Activated CD8-positive, alpha-beta memory T cell treated with anti-CD3 and anti-CD28 coated beads, Interleukin-2, amount 50 U/mL, for 1 hour (primary cell): ENCODE data around the gene KIAA0513.

ENCODE experiments used
- DNase-seq: peaks from one replicate; pipeline ENCODE4 v3.0.0-alpha.2; 2020; ENCODE audit errors: extremely low read depth

Gene KIAA0513

DNA sequence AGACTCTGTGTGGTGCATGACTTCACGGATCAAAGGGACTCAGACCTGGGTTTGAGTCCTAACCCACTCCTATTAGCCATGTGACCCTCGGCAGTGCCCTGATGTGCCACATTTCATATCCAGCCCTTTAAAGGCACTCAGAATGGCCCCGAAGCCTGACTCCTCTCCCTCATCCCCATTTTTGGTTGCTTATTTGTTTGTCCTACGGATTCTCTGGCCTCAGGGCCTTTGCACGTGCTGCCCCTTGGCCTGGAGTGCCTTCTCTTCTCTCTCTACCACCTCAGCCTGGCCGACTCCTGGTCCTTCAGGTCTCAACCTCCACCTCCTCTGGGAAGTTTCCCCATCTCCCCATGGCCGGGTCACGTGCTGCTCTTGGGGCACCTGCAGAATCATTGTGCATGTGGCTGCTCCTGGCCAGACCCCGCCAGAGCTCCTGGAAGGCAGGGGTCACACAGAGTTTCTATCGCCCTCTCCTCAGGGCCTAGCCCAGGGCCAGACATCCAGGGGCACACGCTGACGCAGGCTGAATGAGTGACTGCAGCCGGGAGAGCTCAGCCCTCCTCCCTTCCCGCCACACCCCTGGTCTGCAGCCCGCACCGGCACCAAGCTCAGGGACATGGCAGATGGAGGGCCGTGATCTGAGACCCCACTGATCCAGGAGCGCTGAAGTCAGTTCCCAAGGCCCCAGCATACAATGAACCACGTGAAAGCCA is 106.6 kb downstream of the KIAA0513 start:
- no peak for DNase-seq

DNA sequence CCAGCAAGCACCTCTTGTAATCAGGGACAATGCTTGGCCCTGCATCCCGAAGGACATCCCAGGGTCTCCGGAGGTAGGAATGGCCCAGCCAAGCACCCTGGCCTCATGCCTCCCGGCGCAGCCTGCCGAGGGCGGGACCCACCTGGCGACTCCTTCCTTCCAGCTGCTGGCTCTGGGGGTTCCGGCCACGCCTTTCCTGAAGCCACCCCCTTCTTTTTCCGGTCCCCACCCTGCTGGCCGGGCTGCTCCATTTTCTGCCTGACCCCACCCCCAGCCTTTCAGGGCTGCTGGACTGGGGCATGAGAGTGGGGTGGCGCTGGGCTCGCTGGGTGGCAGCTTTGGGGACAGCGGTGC is 107.2 kb downstream of the KIAA0513 start:
- no peak for DNase-seq

DNA sequence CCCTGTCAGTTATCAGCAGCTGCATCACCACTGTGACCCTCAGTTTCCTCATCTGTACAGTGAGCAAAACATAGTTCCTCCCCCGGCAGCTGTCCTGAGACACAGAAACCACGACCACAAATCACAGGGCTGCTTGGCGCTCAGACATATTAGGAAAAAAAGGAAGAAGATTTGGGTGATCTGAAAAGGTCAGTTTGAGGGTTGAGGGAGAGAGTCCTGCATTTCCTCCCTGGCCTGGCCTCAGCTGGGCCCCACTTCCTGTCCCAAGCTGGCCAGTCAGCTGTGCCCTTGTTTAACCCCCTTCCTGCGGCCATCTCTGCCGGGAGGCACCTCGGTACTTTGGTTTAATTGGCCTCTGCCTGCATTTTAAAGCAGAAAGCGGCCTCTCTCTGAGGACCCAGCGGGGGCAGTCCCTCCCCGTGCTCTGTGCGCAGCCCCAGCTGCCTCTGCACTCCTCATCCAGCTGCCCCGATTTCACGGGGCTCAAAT is 108.7 kb downstream of the KIAA0513 start:
- no peak for DNase-seq

DNA sequence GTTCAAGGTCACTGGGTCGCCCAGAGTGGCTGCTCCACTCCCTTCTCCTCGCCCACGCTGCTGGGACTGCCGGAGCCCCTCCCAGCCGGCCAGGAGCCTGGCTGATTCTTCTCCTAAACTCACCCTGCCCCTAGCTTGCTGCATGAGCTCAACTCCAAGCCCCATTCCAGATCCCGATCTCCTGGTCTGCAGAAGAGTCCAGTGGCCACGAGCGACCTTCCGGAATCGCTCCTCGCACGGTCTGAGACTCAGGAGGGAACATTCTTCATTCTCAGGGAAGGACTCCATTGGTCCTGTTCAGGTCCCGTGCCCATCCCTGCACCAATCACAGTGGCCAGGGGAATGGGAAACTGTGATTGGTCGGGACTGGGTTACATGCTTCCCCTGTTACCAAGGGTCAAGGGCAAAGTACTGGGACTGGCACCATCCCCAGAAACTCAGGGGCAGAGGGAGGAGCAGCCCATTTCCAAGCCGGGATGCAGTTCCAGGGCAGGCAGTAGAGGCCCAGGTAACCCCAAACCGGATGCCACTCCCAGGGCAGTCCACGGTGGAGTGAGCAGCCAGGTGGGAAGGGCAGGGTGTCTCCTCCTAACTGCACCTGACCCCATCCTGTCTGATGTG is 109.2 kb downstream of the KIAA0513 start:
- DNase-seq, result no peak

DNA sequence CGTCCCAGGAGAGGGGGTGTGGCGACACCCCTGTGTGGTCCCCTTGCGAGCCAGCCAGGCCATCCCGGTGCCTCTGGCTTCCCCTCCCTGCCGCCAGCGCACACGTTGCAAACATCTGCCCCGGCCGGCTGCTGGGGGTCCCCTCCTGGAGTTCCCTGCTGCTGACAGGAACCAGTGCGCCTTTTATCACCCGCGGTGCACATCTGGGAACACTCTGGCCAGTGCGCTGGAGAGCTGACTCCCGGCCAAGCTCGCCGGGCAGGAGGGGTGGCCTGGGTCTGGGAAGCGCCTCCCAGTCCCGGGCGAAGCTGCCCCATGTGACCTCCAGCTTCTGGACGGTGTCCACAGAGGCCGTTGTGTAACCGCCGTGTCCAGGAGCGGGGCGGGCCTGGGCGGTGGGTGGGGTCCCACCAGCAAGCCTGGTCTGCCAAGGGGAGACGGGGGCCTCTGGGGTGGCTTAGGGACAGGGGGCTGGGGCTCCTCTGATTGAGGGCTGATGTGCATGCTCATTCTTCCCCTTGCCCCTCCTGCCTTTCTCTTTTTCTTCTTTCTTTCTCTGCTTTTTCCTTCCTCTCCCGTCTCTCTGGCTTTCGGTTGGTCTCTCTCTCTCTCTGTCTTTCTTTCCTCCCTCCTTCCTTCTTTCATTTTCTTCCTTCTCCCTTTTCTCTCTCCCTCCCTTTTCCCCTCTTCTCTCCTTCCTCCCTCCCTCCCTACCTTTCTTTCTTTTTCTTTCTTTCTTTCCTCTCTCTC is 109.9 kb downstream of the KIAA0513 start:
- no peak for DNase-seq

DNA sequence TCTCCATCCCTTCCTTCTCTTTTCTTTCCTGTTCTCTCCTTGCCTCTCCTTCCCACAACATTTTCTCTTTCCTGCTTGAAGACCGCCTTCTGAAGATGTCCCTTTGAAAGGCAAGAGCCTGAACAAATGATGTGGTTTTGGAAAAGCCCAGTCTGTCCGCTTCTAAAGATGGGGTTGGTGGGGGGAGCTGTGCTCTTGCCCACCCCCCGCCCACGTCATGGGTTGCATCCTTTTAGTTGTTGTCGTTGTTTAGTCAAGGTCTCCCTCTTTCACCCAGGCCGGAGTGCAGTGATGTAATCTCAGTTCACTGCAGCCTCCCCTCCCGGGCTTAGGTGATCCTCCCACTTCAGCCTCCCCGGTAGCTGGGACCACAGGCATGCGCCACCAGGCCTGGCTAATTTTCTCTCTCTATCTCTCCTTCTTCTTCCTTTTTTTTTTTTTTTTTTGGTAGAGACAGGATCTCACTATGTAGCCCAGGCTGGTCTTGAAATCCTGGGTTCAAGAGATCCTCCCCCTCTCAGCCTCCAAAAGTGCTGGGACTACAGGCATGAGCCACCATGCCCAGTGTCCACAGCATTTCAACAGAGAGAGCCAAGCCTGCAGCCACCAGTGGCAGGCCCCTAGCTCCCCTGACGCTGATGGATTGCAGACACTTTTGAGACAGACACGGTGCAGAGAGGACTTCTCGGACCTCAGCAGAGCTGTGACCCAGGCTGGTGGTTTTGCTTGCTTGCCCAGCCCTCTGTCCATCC is 110.7 kb downstream of the KIAA0513 start:
- no peak for DNase-seq

DNA sequence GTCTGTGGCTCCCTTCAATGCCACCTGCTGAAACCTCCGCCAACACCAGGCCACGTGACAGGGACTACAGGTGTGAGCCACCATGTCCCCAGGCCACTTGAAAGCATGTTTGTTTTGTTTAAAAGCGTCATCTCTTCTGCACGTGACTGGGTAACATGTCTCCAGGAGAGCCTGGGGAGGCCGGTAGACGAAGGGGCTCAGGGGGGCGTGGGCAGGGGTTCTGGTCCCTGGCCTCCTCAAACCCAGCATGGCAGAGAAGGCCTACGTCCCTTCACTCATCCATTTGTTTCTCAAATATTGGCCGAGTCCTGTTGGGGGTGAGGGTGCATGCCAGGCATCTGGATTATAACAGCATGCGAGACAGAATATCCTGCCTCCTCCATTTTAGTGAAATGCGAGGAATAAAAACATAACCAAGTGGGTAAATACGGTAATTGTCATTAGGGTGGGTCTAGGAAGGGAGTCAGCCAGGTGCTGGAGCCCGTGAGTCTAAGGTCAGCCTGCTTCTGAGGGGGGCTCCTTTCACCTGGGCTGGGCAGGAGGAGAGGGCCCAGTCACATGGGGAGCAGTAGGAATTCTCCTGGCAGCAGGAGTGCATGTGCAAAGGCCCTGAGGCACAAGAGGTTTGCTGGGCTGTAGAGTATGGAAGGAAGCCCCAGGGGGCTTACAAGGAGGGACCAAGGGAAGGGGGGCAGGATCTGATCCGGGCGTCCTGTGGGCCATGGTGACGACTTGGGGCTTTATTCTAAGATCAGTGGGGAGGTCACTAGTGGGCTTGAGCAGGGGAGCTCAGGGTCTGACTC is 111.4 kb downstream of the KIAA0513 start:
- DNase-seq, result no peak

DNA sequence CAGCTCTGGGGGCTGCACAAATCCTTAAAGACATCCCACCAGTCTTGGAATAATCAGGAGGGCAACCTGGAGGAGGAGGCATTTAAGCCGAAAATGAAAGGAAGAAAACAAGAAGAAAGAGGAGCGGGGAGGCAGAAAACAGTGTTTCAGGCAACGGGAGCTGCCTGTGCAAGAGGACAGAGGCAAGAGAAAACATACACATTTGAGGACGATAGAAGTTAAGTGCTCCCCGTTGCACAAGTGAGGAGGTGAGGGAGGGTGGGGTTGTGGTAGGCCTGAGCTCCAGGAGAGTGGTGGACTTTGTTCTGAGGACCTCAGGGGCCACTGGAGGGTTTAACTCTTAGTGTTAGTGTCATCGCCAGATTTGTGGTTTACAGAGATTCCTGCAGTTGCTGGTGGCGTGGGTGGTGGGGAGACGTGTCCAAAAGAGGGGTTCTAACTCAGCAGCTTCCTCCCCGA is 112.3 kb downstream of the KIAA0513 start:
- no peak for DNase-seq

DNA sequence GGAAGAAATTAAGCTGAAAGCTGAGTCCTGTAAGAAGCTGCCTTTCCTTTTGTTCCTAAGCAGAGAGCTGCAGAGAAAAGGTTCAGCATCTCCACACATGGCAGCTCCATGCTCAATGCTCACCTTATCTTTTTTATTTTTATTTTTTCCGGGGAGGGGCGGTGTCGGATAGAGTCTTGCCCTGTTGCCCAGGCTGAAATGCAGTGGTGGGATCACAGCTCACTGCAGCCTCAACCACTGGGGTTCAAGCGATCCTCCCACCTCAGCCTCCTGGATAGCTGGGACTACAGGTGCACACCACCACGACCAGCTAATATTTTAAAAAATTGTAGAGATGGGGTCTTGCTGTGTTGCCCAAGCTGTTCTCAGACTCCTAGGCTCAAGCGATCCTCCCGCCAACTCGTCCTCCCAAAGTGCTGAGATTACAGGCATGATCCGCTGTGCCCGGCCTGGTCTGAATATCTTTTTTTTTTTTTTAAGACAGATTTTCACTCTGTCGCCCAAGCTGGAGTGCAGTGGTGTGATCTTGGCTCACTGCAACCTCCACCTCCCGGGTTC is 112.9 kb downstream of the KIAA0513 start:
- no peak for DNase-seq

DNA sequence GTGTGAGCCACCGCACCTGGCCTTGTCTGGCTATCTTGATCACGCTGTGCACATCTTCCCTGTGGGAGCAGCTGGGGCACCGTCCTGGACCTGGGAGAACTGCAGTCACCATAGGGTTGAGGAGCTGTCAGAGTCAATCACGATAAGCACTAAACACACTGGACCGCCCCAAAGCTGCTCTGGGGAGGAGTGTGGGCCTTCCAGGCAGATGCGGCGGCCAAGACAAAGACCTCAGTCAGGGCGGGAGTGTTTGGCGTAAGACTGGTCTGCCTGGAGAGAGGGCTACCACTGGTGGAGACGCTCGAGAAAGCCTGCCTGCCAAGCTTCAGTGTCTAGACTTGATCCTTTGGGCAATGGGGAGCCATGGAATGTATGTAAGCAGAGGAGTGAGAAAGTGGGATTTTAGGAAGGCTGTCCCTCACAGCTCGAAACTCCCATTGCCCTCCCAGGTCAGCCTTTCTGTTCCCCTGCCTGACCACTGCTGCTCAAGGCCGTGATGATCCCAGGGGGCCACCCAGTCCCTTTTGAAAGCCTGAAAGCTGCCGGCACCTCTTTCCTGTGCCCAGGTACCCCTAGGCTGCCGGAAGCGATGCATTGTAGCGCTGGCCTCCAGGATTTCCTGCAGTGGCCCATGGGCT is 114.0 kb downstream of the KIAA0513 start:
- no peak for DNase-seq

DNA sequence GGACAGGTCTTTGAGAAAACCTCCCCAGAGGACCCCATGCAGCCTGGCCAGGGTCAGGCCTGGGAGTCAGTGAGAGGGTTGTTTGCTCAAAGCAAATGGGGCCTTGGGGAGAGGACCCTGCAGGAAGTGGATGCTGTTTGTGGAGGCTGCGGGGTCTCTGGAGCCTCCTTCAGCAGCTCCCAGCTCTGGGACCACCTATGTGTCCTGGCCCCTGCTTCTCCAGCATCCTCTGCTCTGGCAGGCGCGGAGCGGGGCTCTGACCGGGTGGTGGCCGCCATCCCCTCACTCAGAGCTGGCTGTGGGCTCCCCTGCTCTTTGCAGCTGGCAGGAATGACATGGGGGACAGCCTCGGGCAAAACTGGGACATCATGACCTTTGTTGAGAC is 114.5 kb downstream of the KIAA0513 start:
- no peak for DNase-seq

DNA sequence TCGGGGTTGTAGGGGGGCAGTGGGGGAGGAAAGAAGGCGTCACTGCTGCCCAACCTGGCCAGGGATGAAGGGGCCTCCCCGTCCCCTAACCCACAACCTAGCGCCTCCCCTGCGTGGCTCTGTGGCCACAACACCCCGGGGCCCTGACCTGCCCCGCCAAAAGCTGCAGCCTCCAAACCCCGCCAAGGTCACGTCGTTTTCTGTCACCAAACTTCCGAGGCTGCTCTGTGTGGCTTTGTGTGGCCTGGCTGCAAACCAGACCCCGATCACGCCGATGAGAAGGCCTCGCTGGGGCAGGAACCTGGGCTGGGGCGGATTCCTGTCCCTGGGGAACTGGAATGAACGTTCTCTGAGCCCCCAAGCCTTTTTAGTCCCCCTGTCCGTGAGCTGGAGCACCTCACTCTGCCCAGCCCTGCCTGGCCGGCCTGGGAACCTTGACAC is 115.2 kb downstream of the KIAA0513 start:
- no peak for DNase-seq
